Breast epithelium (tissue), 4 donors: ENCODE measurements around the gene SHANK3. TPM values are rescaled to one million over a fixed set of nuclear protein-coding genes. Genes with fewer than 3 reads are reported as not detected.
A peak's percentile ranks its signal among the peaks of the same experiment; 100 is the strongest.

ENCODE experiments used
- DNase-seq, 2 donors: peaks; one replicate each; pipeline ENCODE4 v3.0.0-alpha.2; 2019; ENCODE audit warnings: low spot score in 2 of 2
- H3K27ac ChIP-seq, 2 donors: fragments of 200-600 bp; sonication (generic) in 1 of 2; one replicate each; pipeline ENCODE4 v1.5.1; 2016 to 2019; ENCODE audit warnings: mild to moderate bottlenecking in 1 of 2
- H3K27me3 ChIP-seq, 2 donors: fragments of 200-600 bp; sonication (generic) in 1 of 2; one replicate each; pipeline versions ENCODE4 v1.5.1 to v1.6.0; 2017 to 2019; ENCODE audit warnings: control low read depth in 1 of 2, mild to moderate bottlenecking in 1 of 2
- H3K36me3 ChIP-seq: fragments of 200-600 bp; one replicate; pipeline ENCODE4 v1.5.1; 2019
- H3K4me1 ChIP-seq, 2 donors: fragments of 200-600 bp; sonication (generic); one replicate each; pipeline ENCODE4 v1.5.1; 2016 to 2019; ENCODE audit warnings: control low read depth in 1 of 2
- H3K4me3 ChIP-seq, 3 donors: fragments of 200-600 bp; sonication (generic); 1 replicate in 2 of 3; 2 replicates in 1 of 3; pipeline ENCODE4 v1.5.1; 2016 to 2019; ENCODE audit warnings: mild to moderate bottlenecking in 3 of 3, moderate library complexity in 2 of 3
- H3K9me3 ChIP-seq, 2 donors: fragments of 200-600 bp; sonication (generic) in 1 of 2; one replicate each; pipeline ENCODE4 v1.5.1; 2016 to 2019; ENCODE audit warnings: control low read depth in 1 of 2
- CTCF ChIP-seq, 3 donors: fragments of 450-650 bp; IDR thresholded peaks; one replicate each; pipeline ENCODE4 v1.5.1; 2016 to 2017; ENCODE audit warnings: antibody characterized with exemption in 3 of 3, mild to moderate bottlenecking in 3 of 3, moderate library complexity in 3 of 3
- POLR2A ChIP-seq: fragments of 450-650 bp; IDR thresholded peaks from one replicate; pipeline ENCODE4 v1.6.1; 2016; ENCODE audit warnings: antibody characterized with exemption, mild to moderate bottlenecking, moderate library complexity
- POLR2AphosphoS5 ChIP-seq, 3 donors: sonication (generic); formaldehyde crosslinking; IDR thresholded peaks; one replicate each; pipeline ENCODE4 v1.6.1; 2017; ENCODE audit warnings: antibody characterized with exemption in 3 of 3
- intact Hi-C: fragments of 100-400 bp; cut with DNase I; formaldehyde crosslinking; loops from one replicate; pipeline ENCODE4 v1.15.1; 2023; ENCODE audit warnings: low total_unique reads
- total RNA-seq, 3 donors: library from RNA; depleted of rRNA; stranded (reverse); fragments of >200 nt; gene quantifications; one replicate each; pipeline ENCODE4 v1.1.0, GENCODE V29; 2016

Gene SHANK3
- total RNA-seq, 3 donors from 2014 or later: 4.8 to 28.8 (median 5.9) TPM

GRCh38 chr22:50674130-50674500 is 1.5 kb downstream of the SHANK3 start:
- TF ChIP-seq POLR2A (no peak), POLR2AphosphoS5 (IDR thresholded peaks at IDR 0.05) (no peak), CTCF (IDR thresholded peaks at IDR 0.05) (no peak)
- intact Hi-C loops: no loop called here
- Histone ChIP-seq H3K9me3 (no peaks in the 10 kb centered on the region), H3K36me3 (no peaks in the 10 kb centered on the region), H3K27ac (peak overlapping the region in 1 of 2 donors; percentile 91), H3K4me3 (peak overlapping the region; percentile 42 to 69 (median 56)), H3K4me1 (peaks cover 6% of the 10 kb centered on the region in 2 donors), H3K27me3 (no peaks in the 10 kb centered on the region)
- no peak for DNase-seq

GRCh38 chr22:50674606-50675552 is 2.3 kb downstream of the SHANK3 start:
- no peaks in the 10 kb centered on the region for H3K36me3 ChIP-seq
- H3K9me3 ChIP-seq: no peaks in the 10 kb centered on the region
- no peak overlapping the region for H3K27ac ChIP-seq
- H3K4me1 ChIP-seq: peaks cover 6% of the 10 kb centered on the region in 2 donors
- TF ChIP-seq CTCF (IDR thresholded peaks at IDR 0.05) (no peak), POLR2AphosphoS5 (IDR thresholded peaks at IDR 0.05) (no peak), POLR2A (no peak)
- DNase-seq: peak; percentile 56 to 81
- H3K27me3 ChIP-seq: no peaks in the 10 kb centered on the region
- H3K4me3 ChIP-seq: peak overlapping the region; percentile 36 to 69 (median 56)
- intact Hi-C loops: no loop called here

- TF ChIP-seq POLR2A (no peak), POLR2AphosphoS5 (IDR thresholded peaks at IDR 0.05) (no peak), CTCF (IDR thresholded peaks at IDR 0.05) (no peak)
- DNase-seq: no peak
- Histone ChIP-seq H3K27ac (no peak overlapping the region), H3K9me3 (no peaks in the 10 kb centered on the region), H3K27me3 (no peaks in the 10 kb centered on the region), H3K4me1 (peaks cover 6% of the 10 kb centered on the region in 2 donors), H3K36me3 (no peaks in the 10 kb centered on the region), H3K4me3 (peak overlapping the region; percentile 36 to 69 (median 56))
- intact Hi-C loops: no loop called here
These were observed 3.0 kb downstream of the SHANK3 start for GRCh38 chr22:50675553-50676179.

- no peak for DNase-seq
- intact Hi-C loops: no loop called here
- Histone ChIP-seq H3K27me3 (no peaks in the 10 kb centered on the region), H3K36me3 (no peaks in the 10 kb centered on the region), H3K9me3 (no peaks in the 10 kb centered on the region), H3K4me3 (peak overlapping the region; percentile 36 to 69 (median 56)), H3K27ac (no peak overlapping the region), H3K4me1 (peaks cover 6% of the 10 kb centered on the region in 2 donors)
- TF ChIP-seq POLR2AphosphoS5 (IDR thresholded peaks at IDR 0.05) (peak in 1 of 3 donors; percentile 1), POLR2A (no peak), CTCF (IDR thresholded peaks at IDR 0.05) (no peak)
These were observed 3.6 kb downstream of the SHANK3 start for GRCh38 chr22:50676180-50676636.
